Stimulated activated CD8-positive, alpha-beta memory T cell treated with anti-CD3 and anti-CD28 coated beads, Interleukin-7, amount 100 ng/mL, for 48 hours (primary cell): ENCODE results near the gene RABGAP1.

Experiments used
- DNase-seq, 2 donors: peaks; one replicate each; pipeline ENCODE4 v3.0.0-alpha.2; 2020; ENCODE audit warnings: low read depth in 1 of 2; ENCODE audit errors: extremely low read depth in 1 of 2

The RABGAP1 gene

DNA sequence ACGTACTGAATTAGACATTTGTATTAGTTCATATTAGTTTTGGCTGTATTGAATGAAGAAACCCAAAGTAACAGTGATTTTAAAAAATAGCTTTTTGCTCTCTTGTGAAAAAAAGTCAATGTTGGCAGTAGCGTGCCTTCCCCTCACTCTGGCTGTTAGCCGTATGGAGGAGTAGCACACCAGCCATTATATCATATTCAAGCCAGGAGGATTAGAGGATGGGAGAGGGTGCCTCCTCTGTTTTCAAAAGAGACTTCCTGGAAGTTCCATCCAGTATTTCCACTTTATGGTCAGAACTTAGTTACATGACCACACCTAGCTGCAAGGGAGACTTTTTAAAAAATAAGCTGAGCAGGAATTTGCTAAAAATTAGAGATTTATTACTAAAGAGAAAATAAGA is 133.8 kb downstream of the RABGAP1 start:
- no peak for DNase-seq

DNA sequence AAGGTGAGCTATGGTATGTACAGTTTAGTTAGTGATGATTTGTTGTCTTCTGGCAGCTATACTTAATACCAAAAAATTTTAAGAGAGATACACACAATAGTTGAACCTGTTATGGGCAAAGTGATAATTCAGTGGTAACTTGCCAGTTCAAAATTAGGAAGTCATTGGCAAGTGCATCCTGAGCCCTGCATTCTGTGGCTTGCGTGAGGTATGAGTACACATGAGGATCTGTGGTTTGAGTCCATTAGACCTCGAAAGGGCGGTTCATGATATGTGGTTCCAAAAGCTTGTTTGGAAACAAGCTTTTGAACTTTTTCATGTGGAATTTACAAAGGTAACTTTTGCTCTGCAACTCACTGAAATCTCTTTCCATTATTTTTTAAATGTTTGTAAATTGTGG is 139.6 kb downstream of the RABGAP1 start:
- DNase-seq = no peak

DNA sequence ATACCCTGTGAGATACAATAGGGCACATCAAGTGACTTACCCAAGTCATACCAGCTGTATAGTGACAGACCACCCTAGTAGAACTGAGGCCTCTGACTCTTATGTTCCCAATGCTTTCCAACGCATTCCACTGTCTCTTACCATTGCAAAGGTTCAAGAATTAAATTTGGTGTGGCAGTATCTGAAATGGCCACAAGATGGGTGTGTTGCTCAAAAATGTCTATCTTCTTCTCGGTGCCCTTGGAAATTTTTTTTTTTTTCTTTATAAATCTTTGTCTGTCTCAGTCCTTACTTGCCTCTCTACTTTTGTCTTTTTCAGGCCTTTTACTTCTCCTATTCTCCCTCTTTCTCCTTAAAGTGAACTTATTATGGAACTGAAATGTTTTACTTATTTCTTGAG is 141.0 kb downstream of the RABGAP1 start:
- DNase-seq = no peak

DNA sequence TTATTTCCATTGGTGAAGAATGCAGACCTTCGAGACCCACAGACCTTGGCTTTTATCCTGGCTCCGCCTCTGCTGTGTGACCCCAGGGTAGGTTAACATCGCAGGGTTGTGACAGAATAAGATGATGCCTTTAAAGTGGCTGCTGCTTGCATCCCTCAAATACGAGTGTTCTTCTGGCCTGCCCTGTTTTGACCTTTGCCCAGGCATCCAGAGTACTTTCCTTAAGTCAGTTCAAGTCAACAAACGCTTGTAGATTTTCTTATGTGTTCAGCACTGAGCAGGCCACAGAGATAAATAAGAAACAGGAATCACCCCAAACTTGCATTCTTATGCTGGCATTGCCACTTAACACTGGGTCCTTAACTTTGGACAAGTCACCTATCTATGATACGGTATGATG is 142.9 kb downstream of the RABGAP1 start:
- DNase-seq = no peak

DNA sequence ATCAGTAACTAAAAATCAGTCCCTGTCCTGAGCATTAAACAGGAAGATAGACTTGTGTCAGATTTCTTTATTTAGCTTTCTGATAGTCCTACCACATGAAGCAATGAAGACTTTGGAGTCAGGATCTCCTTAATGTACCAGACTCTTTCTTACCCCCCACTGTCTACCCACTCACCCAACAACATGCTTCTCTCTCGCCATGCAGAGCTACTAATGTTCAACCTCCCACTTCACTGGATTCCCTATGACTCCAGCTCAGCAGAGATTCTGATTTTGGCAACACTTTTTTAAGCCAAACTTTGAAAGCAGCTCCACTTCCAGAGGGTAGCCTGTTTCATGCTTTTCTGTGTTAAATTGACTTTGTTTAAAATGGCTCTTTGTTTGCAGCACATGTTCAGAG is 143.4 kb downstream of the RABGAP1 start:
- DNase-seq = no peak

DNA sequence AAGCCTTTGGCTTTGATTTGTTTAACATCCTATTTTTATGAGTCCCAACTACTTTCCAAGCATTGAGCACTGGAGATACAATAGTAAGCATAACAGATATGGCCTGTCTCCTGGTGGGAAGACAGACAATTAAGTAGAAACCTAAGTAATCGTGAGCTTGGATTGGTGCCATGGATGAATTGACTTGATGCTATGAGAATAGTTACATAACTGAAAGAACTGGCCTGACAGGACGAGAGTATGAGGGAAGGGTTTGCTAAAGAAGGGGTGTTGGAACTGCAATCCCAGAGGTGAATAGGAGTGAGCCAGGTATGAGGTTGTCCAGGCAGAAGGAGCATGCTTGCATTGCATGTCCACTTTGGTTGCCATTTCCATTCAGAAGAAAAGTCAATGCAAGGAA is 145.1 kb downstream of the RABGAP1 start:
- no peak for DNase-seq

DNA sequence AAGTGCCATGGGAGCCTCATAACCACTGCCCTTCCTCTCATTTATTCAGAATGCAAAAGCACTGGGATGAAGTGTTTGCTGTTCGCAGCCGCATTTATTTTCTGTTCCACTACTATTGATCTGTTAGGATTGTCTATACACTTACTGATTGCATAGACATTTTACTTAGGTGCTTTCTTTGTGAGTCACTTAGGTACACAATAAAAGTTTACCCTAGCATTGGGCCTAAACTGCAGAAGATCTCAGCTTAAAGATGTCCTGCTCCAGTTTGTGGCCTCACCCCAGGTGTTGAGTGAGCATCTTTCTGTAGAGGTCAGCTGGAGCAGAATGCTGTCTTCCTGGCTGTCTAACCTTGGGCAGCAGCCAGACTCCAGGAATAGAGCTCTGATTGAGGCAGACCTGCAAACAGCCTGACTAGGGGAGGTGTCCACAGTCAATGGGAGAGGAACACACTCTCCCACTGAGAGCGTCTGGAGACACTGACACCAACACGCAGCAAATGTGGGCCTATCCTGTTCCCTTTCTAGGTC is 146.6 kb downstream of the RABGAP1 start:
- DNase-seq = no peak

DNA sequence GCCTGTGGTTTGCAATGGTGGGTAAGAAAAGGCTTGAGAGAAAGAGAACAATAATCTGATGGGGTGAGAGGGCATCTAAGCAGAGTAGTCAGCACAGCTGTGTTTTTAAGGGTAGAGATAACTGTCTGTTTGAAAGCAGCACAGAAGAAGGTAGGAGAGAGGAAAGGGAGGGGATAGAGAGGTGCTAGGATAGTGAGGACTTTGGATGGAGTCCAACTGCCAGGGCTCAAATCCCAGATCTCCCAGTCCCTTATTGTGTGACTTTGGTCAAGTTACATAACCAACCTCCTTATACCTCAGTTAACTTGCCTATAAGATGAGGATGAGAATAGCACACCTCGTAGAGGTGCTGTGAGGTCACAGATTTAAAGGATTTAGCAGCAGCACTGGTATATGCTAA is 148.2 kb downstream of the RABGAP1 start:
- DNase-seq = no peak

DNA sequence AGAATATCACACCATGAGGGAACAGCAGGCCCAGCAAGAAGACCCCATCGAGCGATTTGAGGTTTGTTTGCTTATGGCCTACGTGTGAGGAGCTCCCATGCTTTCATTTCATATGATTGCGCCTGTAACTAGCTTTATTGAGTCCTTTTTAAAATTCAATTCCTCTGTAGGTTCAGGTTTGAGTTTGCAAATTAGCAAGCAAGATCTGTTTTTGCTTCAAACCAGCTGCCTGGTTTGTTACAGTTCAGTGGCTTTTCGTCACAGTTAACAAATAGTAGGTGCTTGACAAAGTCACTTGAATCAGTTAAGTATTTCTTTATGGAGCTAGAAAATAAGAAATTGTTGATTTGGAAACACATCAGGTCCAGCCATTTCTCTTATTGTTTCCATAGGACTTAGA is 149.0 kb downstream of the RABGAP1 start:
- no peak for DNase-seq

DNA sequence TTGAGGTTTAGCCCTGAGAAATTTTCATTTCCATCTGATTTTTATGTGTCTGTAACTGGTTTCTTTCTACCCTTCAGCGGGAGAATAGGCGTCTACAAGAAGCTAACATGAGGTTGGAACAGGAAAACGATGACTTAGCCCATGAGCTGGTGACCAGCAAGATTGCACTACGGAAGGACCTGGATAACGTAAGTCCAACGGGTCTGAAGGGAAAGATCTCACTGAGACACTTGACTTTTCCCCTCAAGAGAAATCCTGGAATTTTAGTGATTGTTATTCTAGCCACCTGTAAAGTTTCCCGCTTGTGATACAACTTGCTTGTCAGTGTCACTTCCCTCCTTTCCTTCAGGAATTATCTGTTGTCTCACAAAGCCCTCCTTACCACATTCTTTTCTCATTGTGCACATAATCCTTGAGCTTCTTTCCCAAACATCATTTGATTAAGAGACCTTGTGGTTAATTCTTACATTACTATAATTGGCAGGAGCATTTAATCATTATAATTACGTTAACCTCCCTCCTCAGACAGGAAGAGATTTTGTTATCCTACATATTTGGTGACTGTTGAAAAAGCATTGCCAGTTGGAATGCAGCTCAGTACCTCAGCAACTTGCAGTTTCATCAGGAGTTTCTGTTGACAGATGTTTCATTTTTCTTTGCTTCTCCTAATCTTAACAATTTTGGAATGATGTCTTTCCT is 149.5 kb downstream of the RABGAP1 start:
- DNase-seq = no peak

DNA sequence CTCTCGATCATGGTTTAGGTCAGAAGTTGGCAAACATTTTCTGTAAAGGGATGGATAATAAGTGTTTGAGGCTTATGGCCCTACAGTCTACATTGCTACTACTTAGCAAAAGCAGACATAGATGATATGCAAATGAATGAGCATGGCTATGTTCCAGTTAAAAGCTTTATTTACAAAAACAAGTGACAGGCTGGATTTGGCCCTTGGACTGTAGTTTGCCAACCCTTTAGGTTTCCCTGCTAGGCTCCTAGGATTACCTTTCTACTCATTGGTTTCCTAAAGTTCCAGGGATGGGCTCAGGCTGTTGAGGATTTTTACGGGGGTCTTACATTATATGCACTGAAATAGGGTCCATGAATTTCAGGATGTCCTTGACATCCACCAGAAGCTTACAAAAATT is 150.1 kb downstream of the RABGAP1 start:
- DNase-seq = no peak

DNA sequence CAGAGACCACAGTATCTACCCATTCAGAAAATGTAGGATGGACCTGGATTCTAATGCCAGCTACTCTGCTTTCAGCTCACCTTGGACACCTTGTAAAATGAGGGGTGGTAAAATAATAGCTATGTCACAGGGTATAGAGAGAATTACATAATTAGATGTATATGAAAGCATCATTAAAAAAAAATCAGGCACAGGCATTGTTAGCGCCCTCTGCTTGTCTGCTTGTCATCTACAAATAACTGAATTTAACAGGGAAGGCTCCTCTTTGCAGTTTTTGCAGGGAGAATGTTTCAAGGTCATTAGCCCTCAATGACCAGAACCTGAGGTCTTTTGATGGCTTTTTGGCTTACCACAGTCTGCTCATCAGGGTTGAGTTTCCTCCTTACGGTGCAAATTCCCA is 150.6 kb downstream of the RABGAP1 start:
- DNase-seq = no peak

DNA sequence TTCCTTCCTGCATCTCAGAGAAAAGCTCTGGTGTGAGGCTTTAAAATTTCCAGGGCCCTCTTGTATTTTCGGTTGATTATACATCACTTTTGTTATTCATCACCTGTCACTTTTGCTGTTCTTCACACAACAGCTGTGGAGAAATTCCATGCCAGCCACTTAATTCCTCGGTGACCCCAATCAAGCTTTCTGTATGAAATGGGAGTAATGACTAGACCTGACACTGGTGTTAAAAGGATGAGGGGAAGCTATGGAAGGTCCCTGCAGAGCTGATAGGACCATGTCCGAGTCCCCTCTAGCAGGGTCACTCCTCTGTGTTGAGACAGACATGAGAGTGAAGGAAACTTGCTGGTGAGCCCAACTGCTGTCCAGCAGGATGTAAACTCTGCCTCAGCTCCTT is 152.3 kb downstream of the RABGAP1 start:
- no peak for DNase-seq

DNA sequence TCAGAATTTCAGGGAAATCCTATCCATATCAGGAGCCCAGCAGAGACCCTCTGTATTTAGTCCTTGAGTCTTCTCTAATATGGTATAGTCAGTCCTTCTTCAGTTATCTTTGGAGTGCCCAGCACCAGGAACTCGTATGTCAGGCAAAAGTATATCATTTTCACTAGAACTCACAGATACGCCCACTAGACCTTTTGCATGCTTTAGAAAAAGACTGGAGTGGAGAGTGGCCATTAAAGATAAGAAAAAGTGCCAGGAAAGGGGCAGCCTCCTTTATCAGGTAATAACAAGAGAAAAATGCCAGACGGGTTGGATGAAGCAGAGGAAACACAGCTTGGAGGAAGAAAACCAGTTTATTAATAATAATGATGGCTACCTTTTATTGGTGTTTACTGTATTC is 156.2 kb downstream of the RABGAP1 start:
- DNase-seq = no peak

DNA sequence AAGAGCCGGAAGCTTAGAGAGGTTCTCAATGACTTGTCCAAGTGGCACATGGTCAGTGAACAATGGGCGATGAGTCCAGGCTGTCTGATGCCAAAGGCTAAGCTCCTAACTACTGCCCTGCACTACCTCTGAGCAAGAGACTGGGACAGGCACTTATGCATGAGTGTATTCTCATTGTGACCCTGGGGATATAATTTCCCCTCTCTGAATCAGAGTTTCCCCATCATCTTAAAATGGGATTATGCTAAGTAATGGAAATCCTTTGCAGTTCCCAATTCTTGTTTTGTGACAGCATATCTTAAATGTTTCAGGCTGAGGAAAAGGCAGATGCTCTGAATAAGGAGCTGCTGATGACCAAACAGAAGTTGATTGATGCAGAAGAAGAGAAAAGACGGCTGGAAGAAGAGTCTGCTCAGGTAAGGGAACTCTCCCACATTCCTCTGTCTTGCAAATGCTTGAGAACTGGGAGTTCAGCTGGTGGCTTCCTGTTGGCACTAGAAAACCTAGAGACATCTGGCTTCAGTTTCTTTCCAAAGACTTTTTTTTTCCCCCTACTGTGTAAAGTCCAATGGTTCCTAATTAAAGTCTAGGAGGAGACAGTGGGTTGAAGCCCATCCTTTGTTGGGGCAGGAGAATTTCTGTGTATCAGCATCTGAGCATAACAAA is 156.7 kb downstream of the RABGAP1 start:
- no peak for DNase-seq

DNA sequence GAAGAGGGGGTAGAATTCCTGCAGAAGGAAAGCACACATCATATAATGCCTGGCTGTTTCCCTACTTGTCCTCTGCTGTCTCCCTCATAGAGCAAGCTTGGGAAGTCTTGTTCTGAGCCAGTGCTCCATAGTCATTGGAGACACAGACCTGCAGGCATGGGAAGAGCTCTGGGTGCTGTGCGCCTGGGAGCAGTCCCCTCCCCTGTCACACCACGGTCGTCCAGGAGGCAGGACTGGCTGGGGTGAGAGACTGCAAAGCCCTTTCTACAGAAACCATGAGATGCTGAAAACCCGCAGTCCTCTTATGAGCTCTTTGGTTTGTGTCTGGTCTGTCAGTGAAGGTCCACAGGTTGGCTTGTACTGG is 157.3 kb downstream of the RABGAP1 start:
- DNase-seq = no peak

DNA sequence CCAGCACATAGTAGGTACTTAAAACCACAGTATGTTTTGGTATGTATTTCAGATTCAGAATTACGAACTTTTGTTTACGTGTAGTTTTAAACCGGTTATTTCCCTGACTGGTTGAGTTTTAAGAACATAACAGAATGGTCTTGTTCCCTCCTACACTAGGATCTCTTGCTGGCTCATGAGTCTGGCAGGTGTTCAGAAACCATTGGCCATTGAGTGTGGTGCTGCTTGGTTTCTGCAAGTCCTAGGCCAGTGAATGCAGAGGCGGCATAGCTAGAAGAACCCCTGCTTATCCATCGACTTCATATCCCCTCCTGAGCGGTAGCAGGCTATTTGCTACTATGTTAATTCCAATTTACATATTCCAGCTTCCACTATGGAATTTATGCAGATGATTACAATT is 158.2 kb downstream of the RABGAP1 start:
- no peak for DNase-seq

DNA sequence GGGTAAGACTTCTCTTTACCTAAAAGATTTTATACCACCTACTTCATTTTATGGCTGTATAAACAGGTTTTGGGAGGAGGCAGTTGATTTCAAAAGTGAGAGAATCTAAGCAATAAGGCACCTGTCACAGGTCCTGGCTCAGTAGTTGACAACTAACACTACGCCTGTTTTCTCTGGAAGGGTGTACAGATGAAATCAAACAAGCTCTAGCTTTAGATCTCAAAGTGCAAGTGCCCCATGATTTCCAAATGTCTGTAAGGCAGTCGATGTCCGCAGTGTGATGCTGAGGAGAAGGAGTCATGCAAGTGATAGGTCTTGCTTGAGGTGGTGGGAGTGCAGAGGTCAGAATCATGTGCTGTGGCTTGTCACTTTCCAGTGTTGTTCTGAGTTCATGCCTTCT is 158.7 kb downstream of the RABGAP1 start:
- DNase-seq = no peak

DNA sequence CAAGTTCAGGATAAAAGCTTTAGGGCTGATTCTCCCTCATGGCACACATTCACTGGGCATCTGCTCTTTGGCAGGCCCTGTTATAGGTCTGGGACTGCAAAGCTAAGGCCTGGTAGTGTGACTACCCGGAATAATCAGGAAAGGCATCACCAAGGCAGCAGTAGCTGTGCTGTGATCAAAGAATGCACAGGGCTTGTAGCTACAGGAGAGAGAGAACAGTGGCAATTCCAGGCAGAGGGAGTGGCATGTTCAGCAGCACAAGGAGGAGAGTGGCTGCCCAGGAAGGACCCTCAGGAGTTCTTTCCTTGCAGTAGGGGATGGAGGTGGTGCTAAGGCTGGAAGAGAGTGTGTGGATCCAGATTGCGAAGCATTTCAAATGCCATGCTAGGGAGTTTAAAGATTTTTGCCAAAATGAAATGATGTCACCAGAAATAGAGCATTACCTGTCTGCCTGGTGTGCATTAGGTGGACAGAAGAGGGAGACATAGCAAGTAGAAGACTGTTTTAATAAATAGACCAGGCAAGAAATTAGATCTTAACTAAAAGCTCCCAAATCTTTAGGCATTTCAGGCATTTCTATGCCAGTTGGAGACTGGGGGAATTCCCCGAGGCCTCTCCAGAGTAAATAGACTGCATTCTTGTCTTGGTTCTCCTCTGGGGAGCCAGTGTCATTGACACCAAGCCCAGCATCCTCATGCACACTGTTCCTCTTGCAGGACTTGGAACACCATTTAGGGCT is 161.7 kb downstream of the RABGAP1 start:
- DNase-seq = no peak

DNA sequence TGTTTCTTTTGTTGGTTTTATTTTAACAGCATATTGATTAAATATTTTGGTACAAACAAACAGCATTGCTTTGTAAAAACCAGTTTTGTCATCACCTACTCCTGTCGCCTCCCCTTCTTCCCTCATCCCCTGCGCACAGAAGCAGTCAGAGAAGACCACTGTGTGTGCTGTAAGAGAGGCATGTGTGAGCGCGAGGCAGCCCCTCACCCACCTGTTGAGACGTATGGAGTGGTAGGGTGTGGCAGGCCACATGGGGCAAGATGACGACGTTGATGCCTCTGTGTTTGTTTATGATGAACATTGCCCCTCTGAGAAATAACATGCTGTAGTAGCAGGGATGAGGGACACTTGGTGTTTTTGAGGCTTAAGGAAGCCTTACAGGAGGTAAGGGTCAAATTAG is 164.0 kb downstream of the RABGAP1 start:
- DNase-seq = no peak

DNA sequence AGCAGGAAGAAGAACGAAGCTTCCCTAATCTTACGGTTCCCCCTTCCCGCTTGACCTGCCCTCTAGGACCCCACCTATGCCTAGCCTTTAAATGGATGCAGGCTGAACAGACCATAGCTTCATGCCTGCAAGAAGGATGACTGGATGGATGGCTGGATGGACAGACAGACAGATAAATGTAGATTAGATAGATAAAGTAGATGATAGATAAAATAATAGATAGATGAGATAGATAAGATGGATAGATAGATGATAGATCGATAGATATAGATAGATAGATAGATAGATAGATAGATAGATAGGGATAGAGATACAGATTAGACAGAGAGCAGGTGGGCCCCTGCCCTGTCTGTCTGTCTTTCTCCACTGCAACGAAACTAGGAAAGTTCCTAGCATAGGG is 164.7 kb downstream of the RABGAP1 start:
- no peak for DNase-seq

DNA sequence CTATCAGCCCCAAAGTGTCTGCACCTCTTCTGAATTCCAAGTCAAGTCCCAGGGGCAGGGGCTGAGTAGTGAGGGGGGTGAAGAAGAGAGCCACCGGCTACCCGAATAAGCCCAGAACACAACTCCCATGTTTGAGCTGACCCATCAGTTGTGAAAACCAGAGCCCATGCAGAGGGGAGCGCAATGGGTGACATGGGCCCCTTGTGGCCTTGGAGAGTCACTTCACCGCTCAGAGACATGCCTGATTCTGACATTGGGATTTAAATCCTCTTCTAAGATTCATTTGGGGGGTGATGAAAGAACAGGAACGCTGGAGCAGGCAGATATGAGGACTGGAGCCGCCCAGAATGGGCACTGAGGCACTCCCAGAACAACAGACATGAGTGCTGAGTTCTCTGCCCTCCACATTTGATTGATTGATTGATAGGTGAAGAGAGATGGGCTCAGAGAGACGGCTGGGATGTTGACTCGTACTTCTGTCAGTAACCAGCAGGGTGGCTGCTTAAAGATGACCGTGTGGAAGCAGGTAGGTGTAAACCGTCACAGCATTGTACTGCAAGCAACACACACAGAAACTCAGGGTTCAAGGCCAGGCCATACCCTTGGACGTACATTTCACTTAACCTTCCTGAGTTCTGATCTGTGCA is 166.9 kb downstream of the RABGAP1 start:
- no peak for DNase-seq
